ENCODE results near the gene POTEI.
"Not testable (repeated sequence)": the region's sequence is repeated elsewhere in the genome, so short reads cannot be mapped to it uniquely, and the experiment has no call there.

POTEI gene

GRCh38 chr2:130509228-130509627, at the start of gene POTEI:
Gene POTEI (minus strand): TSS chr2:130509328. CDS start chr2:130509235, 93 bp downstream.
- not testable (repeated sequence) for DNase-seq

GRCh38 chr2:130556441-130556840, 47.3 kb upstream of the POTEI start:
- DNase-seq: not testable (repeated sequence)

GRCh38 chr2:130554178-130554577, 45.0 kb upstream of the POTEI start:
- not testable (repeated sequence) for DNase-seq

GRCh38 chr2:130549475-130549874, 40.3 kb upstream of the POTEI start:
- not testable (repeated sequence) for DNase-seq

- DNase-seq: not testable (repeated sequence)
These were observed 39.3 kb upstream of the POTEI start for GRCh38 chr2:130548418-130548817.

- not testable (repeated sequence) for DNase-seq
These were observed 35.9 kb upstream of the POTEI start for GRCh38 chr2:130544978-130545377.

GRCh38 chr2:130543785-130544528, 34.8 kb upstream of the POTEI start:
- DNase-seq: not testable (repeated sequence)

GRCh38 chr2:130542789-130543188, 33.7 kb upstream of the POTEI start:
- DNase-seq: not testable (repeated sequence)

GRCh38 chr2:130538271-130538670, 29.1 kb upstream of the POTEI start:
- not testable (repeated sequence) for DNase-seq

- DNase-seq: not testable (repeated sequence)
These were observed 27.5 kb upstream of the POTEI start for GRCh38 chr2:130536654-130537053.

- DNase-seq: not testable (repeated sequence)
These were observed 22.5 kb upstream of the POTEI start for GRCh38 chr2:130531672-130532071.

GRCh38 chr2:130531225-130531624, 22.1 kb upstream of the POTEI start:
- not testable (repeated sequence) for DNase-seq

- DNase-seq: not testable (repeated sequence)
These were observed 21.1 kb upstream of the POTEI start for GRCh38 chr2:130530212-130530611.

GRCh38 chr2:130529545-130529944, 20.4 kb upstream of the POTEI start:
- not testable (repeated sequence) for DNase-seq

- DNase-seq: not testable (repeated sequence)
These were observed 18.3 kb upstream of the POTEI start for GRCh38 chr2:130527365-130527967.

- DNase-seq: not testable (repeated sequence)
These were observed 13.3 kb upstream of the POTEI start for GRCh38 chr2:130522390-130522789.

GRCh38 chr2:130520992-130521391, 11.9 kb upstream of the POTEI start, which contains the start of gene CFC1B:
Gene CFC1B (plus strand): TSS chr2:130521222. CDS start chr2:130521485, 263 bp downstream.
- DNase-seq: not testable (repeated sequence)

GRCh38 chr2:130518516-130519106, 9.5 kb upstream of the POTEI start:
- DNase-seq: not testable (repeated sequence)

- DNase-seq: not testable (repeated sequence)
These were observed 2.8 kb upstream of the POTEI start for GRCh38 chr2:130511747-130512451.

GRCh38 chr2:130510807-130511746, 1.9 kb upstream of the POTEI start:
- not testable (repeated sequence) for DNase-seq

GRCh38 chr2:130491073-130491472, 18.1 kb downstream of the POTEI start:
- DNase-seq: not testable (repeated sequence)

- DNase-seq: not testable (repeated sequence)
These were observed 53.7 kb downstream of the POTEI start for GRCh38 chr2:130455413-130455812.

Measured in midbrain (tissue), 1 donor.